SK-N-SH (cell line): ENCODE measurements around the gene SLC7A14. TPM values are rescaled to one million over a fixed set of nuclear protein-coding genes. Genes with fewer than 3 reads are reported as not detected.
A peak's percentile ranks its signal among the peaks of the same experiment; 100 is the strongest.

Experiments used
- CTCF ChIA-PET: fragments of 300-600, 350-600 bp; formaldehyde crosslinking; extraction: SDS; loops from one replicate; lab custom pipeline; 2021; lab: Yijun Ruan, JAX
- POLR2A ChIA-PET: fragments of 350-600 bp; sonication (Branson Sonifier 250); formaldehyde crosslinking; extraction: SDS; loops from one replicate; lab custom pipeline; 2020; ENCODE audit warnings: antibody characterized with exemption, inconsistent platforms; lab: Yijun Ruan, JAX
- DNase-seq: peaks from one replicate; pipeline ENCODE4 v3.0.0; 2012
- H2AFZ ChIP-seq: fragments of 200-600 bp; sonication (generic); 2 replicates; pipeline ENCODE4 v1.8.1; 2016; ENCODE audit warnings: antibody characterized with exemption, mild to moderate bottlenecking, low read depth
- H3F3A ChIP-seq: fragments of 200-600 bp; sonication (generic); replicated peaks from 2 replicates; pipeline ENCODE3; 2016; ENCODE audit warnings: antibody characterized with exemption, mild to moderate bottlenecking; ENCODE audit not compliant: insufficient read depth
- H3K27ac ChIP-seq, 2 experiments: fragments of 200-500 bp in 1 of 2; fragments of 200-600 bp in 1 of 2; sonication (Bioruptor generic) in 1 of 2; sonication (generic), shearing (Covaris generic) in 1 of 2; 2 replicates each; pipeline versions ENCODE4 v1.5.1 to v1.6.1; 2014 to 2016; ENCODE audit warnings: low read depth in 2 of 2, inconsistent platforms in 1 of 2, low read length in 1 of 2, mild to moderate bottlenecking in 1 of 2, mixed read lengths in 1 of 2
- H3K27me3 ChIP-seq: fragments of 200-600 bp; sonication (generic), shearing (Covaris generic); 2 replicates; pipeline ENCODE4 v1.6.1; 2016; ENCODE audit warnings: mixed run types; ENCODE audit not compliant: insufficient read depth
- H3K36me3 ChIP-seq, 2 experiments: fragments of 200-500 bp in 1 of 2; fragments of 200-600 bp in 1 of 2; sonication (Bioruptor generic) in 1 of 2; sonication (generic) in 1 of 2; replicated peaks in 1 of 2; 2 replicates each; pipeline versions ENCODE3 to v1.5.1; 2014 to 2016; ENCODE audit warnings: low read length in 1 of 2, mild to moderate bottlenecking in 1 of 2; ENCODE audit not compliant: insufficient read depth in 2 of 2, control insufficient read depth in 1 of 2
- H3K4me1 ChIP-seq, 2 experiments: fragments of 200-500 bp in 1 of 2; fragments of 200-600 bp in 1 of 2; sonication (Bioruptor generic) in 1 of 2; sonication (generic), shearing (Covaris generic) in 1 of 2; 2 replicates each; pipeline versions ENCODE4 v1.5.1 to v1.6.1; 2014 to 2016; ENCODE audit warnings: low read depth in 1 of 2, low read length in 1 of 2, mixed run types in 1 of 2; ENCODE audit not compliant: insufficient read depth in 2 of 2, control insufficient read depth in 1 of 2
- H3K4me2 ChIP-seq: fragments of 200-600 bp; sonication (generic), shearing (Covaris generic); 2 replicates; pipeline ENCODE4 v1.6.1; 2017; ENCODE audit warnings: mixed run types
- H3K4me3 ChIP-seq, 2 experiments: fragments of 200-500 bp in 1 of 2; fragments of 200-600 bp in 1 of 2; sonication (Bioruptor generic) in 1 of 2; sonication (generic), shearing (Covaris generic) in 1 of 2; 2 replicates each; pipeline versions ENCODE4 v1.5.1 to v1.8.1; 2014 to 2016; ENCODE audit warnings: low read depth in 2 of 2, inconsistent platforms in 1 of 2, low read length in 1 of 2, mild to moderate bottlenecking in 1 of 2, mixed read lengths in 1 of 2, moderate library complexity in 1 of 2
- H3K79me2 ChIP-seq: fragments of 200-600 bp; sonication (generic); 2 replicates; pipeline ENCODE4 v1.8.1; 2017; ENCODE audit warnings: mild to moderate bottlenecking; ENCODE audit not compliant: insufficient read depth
- H3K9ac ChIP-seq: fragments of 200-600 bp; sonication (generic); 2 replicates; pipeline ENCODE4 v1.6.1; 2017; ENCODE audit warnings: mixed run types
- H3K9me2 ChIP-seq: fragments of 200-600 bp; sonication (generic); 2 replicates; pipeline ENCODE4 v1.6.1; 2017; ENCODE audit warnings: mixed run types
- H3K9me3 ChIP-seq: fragments of 200-600 bp; sonication (generic); 2 replicates; pipeline ENCODE4 v1.6.1; 2017; ENCODE audit warnings: mixed run types, mild to moderate bottlenecking, moderate library complexity
- H4K20me1 ChIP-seq: fragments of 200-600 bp; sonication (generic); 2 replicates; pipeline ENCODE4 v1.6.1; 2017; ENCODE audit warnings: mild to moderate bottlenecking, mixed run types; ENCODE audit not compliant: insufficient read depth
- EZH2phosphoT487 ChIP-seq: fragments of 200-600 bp; sonication (generic); IDR thresholded peaks from 2 replicates; pipeline ENCODE4 v1.6.1; 2017; ENCODE audit warnings: low read depth, mixed run types, mild to moderate bottlenecking, antibody characterized with exemption, moderate library complexity, borderline replicate concordance
- MEF2A ChIP-seq: IDR thresholded peaks from 2 replicates; pipeline ENCODE4 v1.4.0; 2012; ENCODE audit warnings: low read depth, borderline replicate concordance
- MXI1 ChIP-seq: IDR thresholded peaks from 2 replicates; pipeline ENCODE4 v1.6.1; 2012; ENCODE audit warnings: mild to moderate bottlenecking, low read depth, low read length, improper control_type of control experiment
- POLR2AphosphoS5 ChIP-seq: IDR thresholded peaks from 2 replicates; pipeline ENCODE4 v1.6.1; 2012; ENCODE audit warnings: low read depth, low read length
- RFX5 ChIP-seq: IDR thresholded peaks from 2 replicates; pipeline ENCODE4 v1.6.1; 2012; ENCODE audit warnings: mild to moderate bottlenecking, improper control_type of control experiment, low read length
- TEAD4 ChIP-seq: IDR thresholded peaks from 2 replicates; pipeline ENCODE4 v1.4.0; 2012; ENCODE audit warnings: mild to moderate bottlenecking, borderline replicate concordance; ENCODE audit not compliant: insufficient read depth
- USF1 ChIP-seq: IDR thresholded peaks from 2 replicates; pipeline ENCODE4 v1.4.0; 2012; ENCODE audit warnings: low read depth, borderline replicate concordance
- WGBS: methylation state at CpG from one replicate; pipeline ENCODE4 v1.1.6; 2017; ENCODE audit warnings: low lambda C conversion rate; 5-methylcytosine and 5-hydroxymethylcytosine counted together
- polyA plus RNA-seq, 3 experiments: library from polyadenylated mRNA; depleted of rRNA; stranded (reverse); fragments of >200 nt; gene quantifications; 2 replicates each; pipeline ENCODE4 v1.2.3, GENCODE V29; 2012
- TF ChIP-seq, protein P1 (sequence below): fragments of 150-350 bp; IDR thresholded peaks from 2 replicates; pipeline ENCODE4 v1.6.1; 2017; ENCODE audit warnings: antibody characterized with exemption, low read length, low read depth, borderline replicate concordance
- TF ChIP-seq, protein P2 (sequence below): IDR thresholded peaks from 2 replicates; pipeline ENCODE4 v1.6.1; 2012; ENCODE audit warnings: mild to moderate bottlenecking, low read depth, low read length, moderate library complexity

SLC7A14 gene
- polyA plus RNA-seq, 1 of the 3 experiments (the other 2 are of a cell fraction) = 2.5 TPM

- 37% methylated on average over 2 of the region's 2 CpGs for WGBS
- no peak overlapping the region for H3K9ac ChIP-seq
- no peaks in the 10 kb centered on the region for H3K9me2 ChIP-seq
- DNase-seq = no peak
- no peak overlapping the region for H3K4me3 ChIP-seq
- no peaks in the 10 kb centered on the region for H3K27me3 ChIP-seq
- no peaks in the 10 kb centered on the region for H3F3A ChIP-seq
- H2AFZ ChIP-seq = no peak overlapping the region
- peaks cover 0 to 11% of the 10 kb centered on the region in 2 experiments; a peak in 2 of 4 replicates for H3K4me1 ChIP-seq
- no peaks in the 10 kb centered on the region for H3K36me3 ChIP-seq
- POLR2A ChIA-PET = no interaction called here
- no peaks in the 10 kb centered on the region for H3K9me3 ChIP-seq
- H3K4me2 ChIP-seq = no peak overlapping the region
- H3K27ac ChIP-seq = no peak overlapping the region
- CTCF ChIA-PET = no interaction called here
- H3K79me2 ChIP-seq = no peaks in the 10 kb centered on the region
- no peaks in the 10 kb centered on the region for H4K20me1 ChIP-seq
- TF ChIP-seq MEF2A (no peak), TEAD4 (no peak), EZH2phosphoT487 (no peak)
These were observed 3.2 kb upstream of the SLC7A14 start for GRCh38 chr3:170589113-170589512.

- H3K9me2 ChIP-seq = no peaks in the 10 kb centered on the region
- no peaks in the 10 kb centered on the region for H3K27me3 ChIP-seq
- peak overlapping the region; percentile 55 for H2AFZ ChIP-seq
- peak overlapping the region; percentile 61 to 64 for H3K4me3 ChIP-seq
- TF ChIP-seq, protein P1, sequence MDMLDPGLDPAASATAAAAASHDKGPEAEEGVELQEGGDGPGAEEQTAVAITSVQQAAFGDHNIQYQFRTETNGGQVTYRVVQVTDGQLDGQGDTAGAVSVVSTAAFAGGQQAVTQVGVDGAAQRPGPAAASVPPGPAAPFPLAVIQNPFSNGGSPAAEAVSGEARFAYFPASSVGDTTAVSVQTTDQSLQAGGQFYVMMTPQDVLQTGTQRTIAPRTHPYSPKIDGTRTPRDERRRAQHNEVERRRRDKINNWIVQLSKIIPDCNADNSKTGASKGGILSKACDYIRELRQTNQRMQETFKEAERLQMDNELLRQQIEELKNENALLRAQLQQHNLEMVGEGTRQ = no peak
- TF ChIP-seq MXI1 (peak; percentile 20; the same call in 1 of the 2 replicates), USF1 (no peak), POLR2AphosphoS5 (no peak), RFX5 (no peak)
- TF ChIP-seq, protein P2, sequence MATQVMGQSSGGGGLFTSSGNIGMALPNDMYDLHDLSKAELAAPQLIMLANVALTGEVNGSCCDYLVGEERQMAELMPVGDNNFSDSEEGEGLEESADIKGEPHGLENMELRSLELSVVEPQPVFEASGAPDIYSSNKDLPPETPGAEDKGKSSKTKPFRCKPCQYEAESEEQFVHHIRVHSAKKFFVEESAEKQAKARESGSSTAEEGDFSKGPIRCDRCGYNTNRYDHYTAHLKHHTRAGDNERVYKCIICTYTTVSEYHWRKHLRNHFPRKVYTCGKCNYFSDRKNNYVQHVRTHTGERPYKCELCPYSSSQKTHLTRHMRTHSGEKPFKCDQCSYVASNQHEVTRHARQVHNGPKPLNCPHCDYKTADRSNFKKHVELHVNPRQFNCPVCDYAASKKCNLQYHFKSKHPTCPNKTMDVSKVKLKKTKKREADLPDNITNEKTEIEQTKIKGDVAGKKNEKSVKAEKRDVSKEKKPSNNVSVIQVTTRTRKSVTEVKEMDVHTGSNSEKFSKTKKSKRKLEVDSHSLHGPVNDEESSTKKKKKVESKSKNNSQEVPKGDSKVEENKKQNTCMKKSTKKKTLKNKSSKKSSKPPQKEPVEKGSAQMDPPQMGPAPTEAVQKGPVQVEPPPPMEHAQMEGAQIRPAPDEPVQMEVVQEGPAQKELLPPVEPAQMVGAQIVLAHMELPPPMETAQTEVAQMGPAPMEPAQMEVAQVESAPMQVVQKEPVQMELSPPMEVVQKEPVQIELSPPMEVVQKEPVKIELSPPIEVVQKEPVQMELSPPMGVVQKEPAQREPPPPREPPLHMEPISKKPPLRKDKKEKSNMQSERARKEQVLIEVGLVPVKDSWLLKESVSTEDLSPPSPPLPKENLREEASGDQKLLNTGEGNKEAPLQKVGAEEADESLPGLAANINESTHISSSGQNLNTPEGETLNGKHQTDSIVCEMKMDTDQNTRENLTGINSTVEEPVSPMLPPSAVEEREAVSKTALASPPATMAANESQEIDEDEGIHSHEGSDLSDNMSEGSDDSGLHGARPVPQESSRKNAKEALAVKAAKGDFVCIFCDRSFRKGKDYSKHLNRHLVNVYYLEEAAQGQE = 0 out of 2 replicates have a peak, but pooled peaks have one; percentile 15
- peak; percentile 82 for DNase-seq
- peaks cover 0 to 11% of the 10 kb centered on the region in 2 experiments; a peak in 2 of 4 replicates for H3K4me1 ChIP-seq
- CTCF ChIA-PET = interaction anchor here (0.6 to 3.2 kb wide), 12 partner anchors 9 to 229 kb away, joined by 3 to 19 read pairs (median 6); partner anchors contain the start of gene CLDN11
- H3K4me2 ChIP-seq = peak overlapping the region; percentile 91
- H3F3A ChIP-seq = no peaks in the 10 kb centered on the region
- no peaks in the 10 kb centered on the region for H3K9me3 ChIP-seq
- no peaks in the 10 kb centered on the region for H3K36me3 ChIP-seq
- H3K9ac ChIP-seq = no peak overlapping the region
- POLR2A ChIA-PET = interaction anchor here (0.6 to 2.2 kb wide), 8 partner anchors 8 to 229 kb away, joined by 3 to 10 read pairs (median 3); no protein-coding TSS in a partner anchor
- WGBS = 29% methylated on average over 17 of the region's 81 CpGs
- H4K20me1 ChIP-seq = no peaks in the 10 kb centered on the region
- H3K79me2 ChIP-seq = no peaks in the 10 kb centered on the region
- H3K27ac ChIP-seq = peak overlapping the region in 1 of 2 experiments; percentile 66; a peak in 2 of 4 replicates
These were observed 603 bp downstream of the SLC7A14 start for GRCh38 chr3:170585008-170585936.
